ENCODE results near the gene RNF181.
"Not testable (repeated sequence)": the region's sequence is repeated elsewhere in the genome, so short reads cannot be mapped to it uniquely, and the experiment has no call there.

RNF181 gene

DNA sequence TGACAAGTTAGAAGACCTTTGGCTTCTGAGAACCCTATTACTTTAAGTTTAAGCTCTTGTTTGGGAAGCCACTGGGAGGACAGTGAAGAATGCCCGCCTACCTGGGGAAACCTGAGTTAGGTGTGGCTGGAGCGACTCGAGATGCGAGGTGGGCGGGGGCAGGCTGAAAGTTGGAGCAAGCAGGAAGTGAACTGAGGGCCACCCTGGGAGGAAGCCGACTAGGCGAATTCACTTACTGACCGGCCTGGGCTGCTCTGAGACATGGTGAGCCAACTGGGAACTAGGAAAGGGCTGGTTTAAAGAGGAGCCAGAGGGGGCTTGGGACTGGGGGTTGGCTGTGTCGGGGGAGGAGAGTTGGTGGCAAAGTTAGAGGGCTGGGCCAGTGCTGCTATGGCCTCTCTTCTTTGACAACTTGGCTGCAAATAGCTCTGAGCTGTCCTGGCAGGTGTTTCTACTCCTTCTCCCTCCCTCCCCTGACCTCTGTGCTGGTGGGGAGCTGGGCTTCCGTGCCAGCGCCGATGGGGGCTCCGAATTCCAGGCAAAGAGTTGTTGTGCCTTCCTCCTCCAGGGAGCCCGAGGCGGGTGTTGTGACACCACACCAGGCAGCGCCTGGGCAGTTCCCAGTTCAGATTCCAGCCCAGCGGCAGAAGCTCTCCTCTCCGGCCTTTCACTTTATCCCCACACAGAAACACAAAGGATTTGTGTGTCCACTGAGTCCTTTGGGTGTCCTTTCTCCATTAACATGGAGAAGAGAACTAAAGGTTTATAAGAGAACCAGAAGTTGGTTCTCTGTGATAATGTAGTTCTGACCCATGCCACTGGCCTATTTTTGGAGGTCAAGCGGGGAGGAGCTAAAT lies 17.9 kb upstream of the RNF181 start, which contains the start of gene VAMP8:
Gene VAMP8 (plus strand): TSS at position 201 of the 857 bp plus-strand sequence. CDS start 61 bp downstream, at position 262.
- peak; percentile 59 for DNase-seq

DNA sequence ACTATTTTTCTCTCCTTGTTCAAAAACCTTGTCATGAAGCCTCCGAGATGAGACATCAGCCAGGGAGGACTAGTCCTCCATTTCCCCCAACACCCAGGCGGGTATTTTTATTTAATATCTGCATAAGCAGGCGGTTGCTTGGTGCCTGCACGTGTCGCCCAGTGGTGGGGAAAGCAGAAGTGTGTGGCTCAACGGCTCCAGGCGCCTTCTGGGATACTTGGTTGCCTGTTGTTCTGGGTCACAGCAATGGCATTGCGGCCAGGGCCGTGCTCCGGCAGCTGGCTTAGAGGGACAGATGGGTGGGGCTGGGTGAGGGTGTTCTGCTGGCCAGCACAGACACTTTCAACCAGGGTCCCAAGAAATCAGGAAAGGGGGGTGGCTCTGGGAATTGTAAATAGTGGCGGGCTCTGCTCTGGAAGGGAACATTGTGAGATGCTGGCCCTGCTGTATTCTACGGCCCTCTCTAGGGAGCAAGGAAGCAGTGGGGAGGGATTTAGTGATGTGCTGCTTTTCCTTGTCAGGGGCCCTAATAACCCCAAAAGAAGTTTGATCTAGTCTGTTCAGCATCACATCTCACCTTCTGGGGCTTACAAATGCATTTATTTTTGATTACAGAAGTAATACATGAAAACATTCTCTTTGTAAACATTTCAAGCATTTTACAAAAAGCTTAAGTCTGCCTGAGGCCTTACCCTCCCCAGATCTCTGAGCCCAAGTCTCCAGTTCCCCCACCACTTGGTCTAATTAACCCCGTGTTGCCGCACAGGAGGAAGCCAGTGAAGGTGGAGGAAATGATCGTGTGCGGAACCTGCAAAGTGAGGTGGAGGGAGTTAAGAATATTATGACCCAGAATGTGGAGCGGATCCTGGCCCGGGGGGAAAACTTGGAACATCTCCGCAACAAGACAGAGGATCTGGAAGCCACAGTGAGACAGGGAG lies 17.0 kb upstream of the RNF181 start:
- DNase-seq: peak; percentile 29

GRCh38 chr2:85579266-85579935 lies 16.1 kb upstream of the RNF181 start:
- DNase-seq: no peak

DNA sequence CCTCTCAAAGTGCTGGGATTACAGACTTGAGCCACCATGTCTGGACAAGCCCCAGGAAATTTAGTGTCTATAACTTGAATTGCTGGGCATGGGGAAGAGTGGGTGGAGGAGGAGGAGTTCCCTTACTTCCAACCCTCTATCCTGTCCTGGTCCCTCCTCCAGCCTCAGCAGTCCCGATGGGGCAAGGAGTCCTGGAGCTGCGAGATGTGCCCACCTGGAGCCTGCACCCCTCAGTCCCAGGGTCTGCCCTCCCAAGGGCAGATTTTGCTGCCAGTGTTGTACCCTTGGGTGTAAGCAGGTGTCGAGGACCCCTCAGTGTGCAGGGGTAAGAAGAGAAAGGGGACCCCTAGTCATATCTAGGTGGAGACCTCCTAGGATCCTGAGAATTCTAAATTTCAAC lies 15.3 kb upstream of the RNF181 start:
- DNase-seq: no peak

DNA sequence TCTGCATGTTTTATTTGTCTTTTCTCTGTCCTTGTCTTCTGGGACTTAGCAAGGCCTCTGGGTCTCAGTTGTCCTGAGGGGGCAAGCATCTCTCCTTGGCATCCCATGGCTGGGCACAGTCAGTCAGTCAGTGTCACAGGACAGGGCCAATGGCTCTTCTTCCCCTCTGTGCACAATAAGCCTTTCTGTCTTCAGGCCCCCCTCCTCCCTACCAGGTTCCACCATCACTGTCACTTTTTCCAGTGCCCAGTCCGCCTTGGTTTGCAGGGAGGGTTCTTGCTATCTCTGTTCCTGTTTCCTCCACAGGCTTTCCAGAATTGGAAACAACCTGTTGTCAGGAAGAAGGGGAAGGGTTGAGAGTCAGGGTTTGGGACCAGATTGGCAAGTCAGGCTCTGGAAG lies 13.1 kb upstream of the RNF181 start:
- no peak for DNase-seq

DNA sequence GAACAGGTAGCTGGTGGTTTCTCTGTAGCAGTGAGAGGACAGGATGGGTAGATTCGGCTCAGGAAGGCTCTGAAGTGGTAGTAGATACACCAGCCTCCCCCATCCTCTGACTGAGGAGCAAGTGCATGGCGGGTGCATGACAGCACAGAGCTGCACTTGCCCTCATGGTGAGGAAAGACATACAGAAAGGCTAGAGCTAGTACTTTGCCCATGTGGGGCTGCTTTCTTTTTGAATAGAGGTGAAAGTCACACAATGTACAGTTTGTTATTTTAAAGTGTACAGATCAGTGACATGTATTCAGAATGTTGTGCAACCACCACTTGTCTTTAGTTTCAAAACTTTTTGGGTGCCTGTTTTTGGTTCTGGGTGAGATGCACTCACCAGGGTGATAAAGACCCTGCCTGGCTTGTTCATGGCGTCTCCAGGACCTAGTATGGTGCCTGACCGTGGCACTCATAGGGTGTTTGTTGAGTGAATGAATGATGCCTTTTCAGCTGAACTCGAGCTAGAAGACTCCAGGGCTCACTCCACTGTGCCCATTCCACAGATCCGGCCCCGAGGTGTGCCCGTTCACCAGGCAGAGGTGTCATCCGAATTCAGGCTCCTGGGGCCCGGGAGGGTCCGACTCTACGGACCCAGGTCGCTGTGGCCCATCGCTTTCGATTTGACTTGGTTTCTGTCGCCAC lies 11.7 kb upstream of the RNF181 start:
- peak; percentile 40 for DNase-seq

DNA sequence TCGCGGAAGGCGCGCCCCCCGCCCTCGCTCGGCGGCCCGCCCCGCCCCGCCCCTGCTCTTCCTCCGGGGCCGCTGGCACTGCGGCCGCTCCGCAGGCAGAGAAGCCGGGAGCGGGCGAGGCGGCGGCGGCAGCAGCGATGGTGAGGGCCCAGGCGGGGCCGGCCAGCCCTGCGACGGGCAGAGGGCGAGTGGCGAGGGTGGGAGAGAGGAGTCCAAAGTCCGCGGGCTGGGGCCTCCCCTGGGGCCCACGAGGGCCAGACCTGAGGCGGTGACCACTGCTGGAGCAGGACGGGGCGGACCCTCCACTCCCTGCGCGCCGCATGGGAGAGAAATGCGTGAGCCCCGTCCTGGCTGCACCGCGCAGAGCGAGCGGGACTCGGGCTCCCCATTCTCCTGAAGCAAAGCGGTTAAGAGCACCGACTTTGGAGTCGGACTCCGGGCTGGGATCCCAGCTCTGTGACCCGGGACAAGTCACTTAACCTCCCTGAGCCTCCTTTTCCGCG lies 11.1 kb upstream of the RNF181 start, which contains the start of gene VAMP5:
Gene VAMP5 (plus strand): TSS at position 78 of the 503 bp plus-strand sequence. CDS start 60 bp downstream, at position 138.
- DNase-seq: no peak

- peak; percentile 46 for DNase-seq
Measured at GRCh38 chr2:85584857-85585780, 10.4 kb upstream of the RNF181 start.

- no peak for DNase-seq
Measured at GRCh38 chr2:85585781-85586105, 9.8 kb upstream of the RNF181 start.

DNA sequence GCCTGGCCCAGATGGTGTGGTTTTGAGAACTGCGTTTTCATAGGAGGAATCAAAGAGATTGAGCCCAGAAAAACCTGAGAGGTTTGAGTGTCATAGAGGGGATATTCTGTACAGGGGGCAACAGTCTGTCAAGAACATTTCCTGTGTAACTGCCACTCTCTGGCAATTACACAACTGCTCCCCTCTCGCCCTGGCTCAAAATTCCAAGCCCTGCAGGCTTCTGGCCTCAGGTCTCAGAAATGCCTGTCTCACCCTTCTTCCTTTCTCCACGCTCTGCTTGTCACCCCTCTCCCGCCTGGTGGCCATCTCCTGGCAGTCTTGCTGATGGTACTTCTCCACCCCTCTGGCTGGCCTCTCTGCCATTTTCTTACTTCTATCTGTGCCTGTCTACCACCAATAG lies 7.3 kb upstream of the RNF181 start:
- no peak for DNase-seq

DNA sequence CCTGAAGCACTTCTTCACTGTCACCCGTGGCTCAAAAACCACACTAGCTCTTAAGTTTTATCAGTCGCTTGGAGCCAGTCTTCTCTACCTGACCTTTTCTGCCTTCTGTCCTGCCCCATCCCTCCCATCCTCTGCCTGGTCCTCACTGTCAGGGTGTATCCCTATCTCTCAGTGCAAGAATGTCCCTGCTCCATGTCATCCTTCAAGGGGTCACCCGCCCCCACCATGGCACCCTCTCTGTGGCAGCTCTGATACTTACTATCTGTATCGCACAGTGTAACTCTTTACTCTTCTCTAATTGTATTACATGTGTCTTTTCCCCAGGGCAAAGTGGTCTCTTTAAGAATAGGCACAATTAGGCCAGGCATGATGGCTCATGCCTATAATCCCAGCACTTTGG lies 6.9 kb upstream of the RNF181 start:
- no peak for DNase-seq

DNA sequence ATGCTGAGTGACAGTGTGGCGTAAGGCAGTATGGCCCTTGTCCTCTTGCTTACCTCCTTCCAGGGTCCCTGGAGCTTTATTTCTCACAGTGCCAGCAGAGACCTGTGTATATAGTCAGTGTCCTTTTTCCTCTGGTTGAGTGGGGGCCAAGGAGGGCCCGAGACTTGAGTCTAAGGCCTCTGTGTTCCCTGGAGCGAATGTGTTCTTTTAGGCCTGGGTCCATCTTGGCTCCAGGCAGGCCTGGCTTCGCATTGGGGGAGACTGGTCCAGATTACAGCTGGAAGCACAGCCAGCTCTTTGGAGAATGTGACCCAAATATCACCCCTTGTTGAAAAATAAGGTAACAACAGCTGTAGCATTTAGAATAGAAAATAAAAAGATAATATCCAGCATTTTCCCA lies 6.4 kb upstream of the RNF181 start:
- no peak for DNase-seq

GRCh38 chr2:85589982-85590791 lies 5.4 kb upstream of the RNF181 start:
- DNase-seq: no peak

GRCh38 chr2:85590950-85591349 lies 4.6 kb upstream of the RNF181 start:
- no peak for DNase-seq

- no peak for DNase-seq
Measured at GRCh38 chr2:85591563-85591962, 4.0 kb upstream of the RNF181 start.

DNA sequence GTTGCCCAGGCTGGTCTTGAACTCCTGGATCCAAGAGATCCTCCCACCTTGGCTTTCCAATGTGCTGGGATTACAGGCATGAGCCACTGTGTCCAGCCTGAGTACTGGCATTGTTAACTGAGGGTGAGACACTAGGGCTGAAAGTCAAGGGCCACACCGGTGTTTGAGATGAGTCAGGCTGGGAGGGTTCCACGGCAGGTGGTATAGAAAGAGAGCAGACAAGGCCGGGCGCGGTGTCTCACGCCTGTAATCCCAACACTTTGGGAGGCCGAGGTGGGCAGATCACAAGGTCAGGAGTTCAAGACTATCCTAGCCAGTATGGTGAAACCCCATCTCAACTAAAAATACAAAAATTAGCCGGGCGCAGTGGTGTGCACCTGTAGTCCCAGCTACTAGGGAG lies 3.2 kb upstream of the RNF181 start:
- not testable (repeated sequence) for DNase-seq

GRCh38 chr2:85593023-85593422 lies 2.5 kb upstream of the RNF181 start:
- DNase-seq: no peak

DNA sequence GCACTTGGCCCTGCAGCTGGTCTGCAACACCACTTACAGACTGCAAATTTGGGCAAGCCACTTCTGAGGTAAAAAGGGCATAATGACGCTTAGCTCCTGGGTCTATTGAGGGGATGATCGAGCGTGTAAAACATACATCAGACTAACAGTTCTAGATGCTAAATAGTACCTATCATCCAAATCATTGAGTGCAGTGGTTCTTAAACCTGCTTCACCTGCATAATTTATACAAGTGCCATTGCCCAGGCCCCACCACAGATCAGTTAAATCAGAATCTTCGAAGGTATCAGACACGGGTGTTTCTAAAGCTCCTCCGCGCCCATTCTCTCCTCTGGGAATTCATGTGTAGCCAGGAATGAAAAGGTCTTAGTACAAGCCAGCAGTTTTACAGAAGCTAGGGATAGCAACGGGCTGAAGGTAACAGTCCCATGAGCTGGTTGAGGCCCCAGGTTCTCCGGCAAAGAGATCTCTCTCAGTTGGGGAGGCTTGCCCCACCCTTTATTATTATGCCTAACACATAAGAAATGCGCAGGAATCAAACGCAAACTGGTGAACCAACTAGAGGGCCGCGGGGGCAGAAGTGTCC lies 737 bp upstream of the RNF181 start:
- DNase-seq: no peak

GRCh38 chr2:85596026-85596333 lies 435 bp downstream of the RNF181 start:
- no peak for DNase-seq
